HG03095 (cell line): ENCODE measurements around the gene LHX2.
A peak's percentile ranks its signal among the peaks of the same experiment; 100 is the strongest.

Experiments
- ATAC-seq: cut with Tn5 transposase; IDR thresholded peaks from one replicate; pipeline ENCODE4 v1.9.1; 2021; ENCODE audit warnings: moderate library complexity; ENCODE audit not compliant: unreplicated experiment

Gene LHX2

GRCh38 chr9:124052401-124052800, 40.8 kb downstream of the LHX2 start:
- no peak for ATAC-seq

- peak; percentile 96 for ATAC-seq
Observed at GRCh38 chr9:124054582-124055227, 43.1 kb downstream of the LHX2 start.

- no peak for ATAC-seq
Observed at GRCh38 chr9:124060844-124061605, 49.5 kb downstream of the LHX2 start.

GRCh38 chr9:124062172-124062571, 50.6 kb downstream of the LHX2 start:
- no peak for ATAC-seq

- ATAC-seq: no peak
Observed at GRCh38 chr9:124066783-124067577, 55.4 kb downstream of the LHX2 start.

GRCh38 chr9:124068251-124068650, 56.7 kb downstream of the LHX2 start:
- no peak for ATAC-seq

- no peak for ATAC-seq
Observed at GRCh38 chr9:124074746-124075145, 63.2 kb downstream of the LHX2 start.

- ATAC-seq: no peak
Observed at GRCh38 chr9:124075761-124076160, 64.2 kb downstream of the LHX2 start.

- no peak for ATAC-seq
Observed at GRCh38 chr9:124077915-124078572, 66.5 kb downstream of the LHX2 start.

- ATAC-seq: no peak
Observed at GRCh38 chr9:124078641-124079040, 67.1 kb downstream of the LHX2 start.

- ATAC-seq: no peak
Observed at GRCh38 chr9:124079176-124079925, 67.8 kb downstream of the LHX2 start.

GRCh38 chr9:124082622-124083021, 71.1 kb downstream of the LHX2 start:
- no peak for ATAC-seq
